ENCODE measurements around the gene DLGAP4.
"Not testable (repeated sequence)": the region's sequence is repeated elsewhere in the genome, so short reads cannot be mapped to it uniquely, and the experiment has no call there.

DLGAP4 gene

GRCh38 chr20:36355469-36356171 lies 49.5 kb downstream of the DLGAP4 start:
- no peak for DNase-seq (ENCODE audit: low spot score)

GRCh38 chr20:36359668-36360406 lies 53.7 kb downstream of the DLGAP4 start:
- DNase-seq (ENCODE audit: low spot score): no peak

DNA sequence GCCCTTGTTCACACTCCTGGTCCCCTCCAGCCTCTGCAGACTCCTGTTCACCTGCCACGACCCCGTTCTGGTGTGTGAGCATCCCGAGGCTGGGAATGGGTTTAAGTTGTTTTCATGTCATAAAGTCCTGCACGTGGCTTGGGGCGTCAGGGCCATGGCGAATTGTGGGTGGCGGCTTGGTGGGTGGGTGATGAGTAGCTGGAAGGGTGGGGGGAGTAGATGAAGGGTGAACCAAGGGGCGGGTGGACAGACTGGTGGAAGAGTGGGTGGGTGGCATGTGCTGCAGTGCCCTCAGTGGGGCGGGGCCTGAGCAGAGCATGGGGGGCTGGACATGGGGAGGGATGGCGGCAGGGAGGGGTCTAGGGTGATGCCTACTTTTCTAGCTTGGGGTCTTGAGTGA lies 54.3 kb downstream of the DLGAP4 start:
- no peak for DNase-seq (ENCODE audit: low spot score)

DNA sequence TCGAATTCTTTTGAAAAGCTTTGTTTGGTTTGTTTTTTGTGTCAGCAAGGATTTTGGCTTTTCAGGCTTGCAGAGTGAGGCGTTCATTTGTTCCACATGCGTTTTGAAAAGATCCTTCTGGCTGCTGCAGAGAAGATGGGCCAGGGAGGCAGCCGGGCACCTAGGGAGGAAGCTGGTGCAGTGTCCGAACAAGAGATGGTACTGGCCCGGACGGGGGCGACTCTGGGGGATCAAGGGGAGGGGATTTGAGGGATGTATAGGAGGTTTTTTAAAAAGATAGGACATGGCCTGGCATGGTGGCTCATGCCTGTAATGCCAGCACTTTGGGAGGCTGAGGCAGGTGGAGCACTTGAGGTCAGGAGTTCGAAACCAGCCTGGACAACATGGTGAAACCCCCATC lies 55.3 kb downstream of the DLGAP4 start:
- DNase-seq (ENCODE audit: low spot score): no peak

GRCh38 chr20:36362261-36362660 lies 56.1 kb downstream of the DLGAP4 start:
- DNase-seq (ENCODE audit: low spot score): no peak

DNA sequence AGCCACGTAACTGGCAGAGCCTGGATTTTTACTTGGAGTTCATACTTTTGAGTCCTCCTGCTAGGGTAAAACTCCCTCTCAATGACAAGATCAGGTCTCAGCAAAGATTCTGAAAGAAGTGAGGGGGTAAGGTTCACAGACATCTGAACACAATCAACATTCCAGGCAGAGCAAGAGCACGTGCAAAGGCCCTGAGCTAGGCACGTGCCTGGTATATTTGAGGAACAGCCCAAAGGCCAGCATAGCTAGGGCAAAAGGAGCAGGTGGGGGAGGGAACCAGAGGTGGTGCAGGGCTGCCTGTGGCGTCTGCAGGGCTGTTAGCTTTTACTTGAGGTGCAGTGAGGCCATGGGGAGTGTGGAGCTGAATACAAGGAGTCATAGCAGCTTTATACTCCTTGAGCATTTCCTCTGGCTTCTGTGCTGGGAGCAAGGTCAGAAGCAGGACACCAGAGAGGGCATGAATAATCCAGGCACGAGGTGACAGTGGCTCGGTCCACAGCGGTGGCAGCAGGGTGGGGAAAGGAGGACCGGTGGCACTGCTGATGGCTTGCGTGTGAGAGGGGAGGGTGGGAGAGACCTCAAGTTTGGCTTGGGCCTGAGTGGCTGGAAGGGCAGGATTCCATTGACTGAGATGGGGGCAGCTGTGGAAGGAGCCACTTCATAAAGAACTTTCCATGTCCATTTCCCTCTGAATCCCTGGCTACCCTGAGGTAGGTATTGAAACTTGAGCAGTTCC lies 57.0 kb downstream of the DLGAP4 start:
- DNase-seq (ENCODE audit: low spot score): no peak

- no peak for DNase-seq (ENCODE audit: low spot score)
These were observed 58.4 kb downstream of the DLGAP4 start for GRCh38 chr20:36364506-36364905.

DNA sequence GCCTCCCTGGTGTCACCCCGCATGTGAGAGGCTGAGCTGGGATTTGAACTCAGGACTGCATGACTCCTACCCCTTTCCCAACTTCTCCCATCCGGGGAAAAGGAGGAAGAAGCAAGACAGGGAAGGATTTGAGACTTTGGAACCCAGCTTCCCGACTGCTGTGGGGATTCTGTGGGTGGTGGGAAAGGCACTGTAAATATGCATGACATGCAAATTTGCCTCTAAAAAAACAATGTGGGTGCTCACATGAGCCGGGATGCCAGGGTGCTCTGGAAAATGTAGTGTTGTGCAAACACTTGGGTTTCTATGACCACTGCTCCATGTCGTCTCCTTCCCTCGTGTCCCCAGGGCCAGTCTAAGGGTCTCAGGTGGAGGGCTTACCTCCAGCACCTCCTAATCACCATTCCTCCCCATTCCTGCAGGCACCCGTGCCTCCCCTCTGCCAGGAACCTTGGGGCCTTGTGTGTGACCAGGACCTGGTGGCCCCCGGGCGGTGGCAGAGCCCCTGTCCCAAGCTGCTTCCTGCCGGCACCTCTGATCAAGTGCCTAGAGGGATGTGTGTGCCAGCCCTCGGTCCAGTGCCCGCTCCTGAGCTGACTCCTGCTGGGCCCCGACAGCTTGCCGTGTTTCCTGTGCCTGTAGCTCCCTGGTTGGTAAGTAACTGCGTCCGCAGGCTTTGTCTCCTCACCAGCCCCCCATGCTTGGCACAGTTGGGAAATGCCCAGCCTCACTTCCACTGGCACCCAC lies 60.7 kb downstream of the DLGAP4 start:
- DNase-seq (ENCODE audit: low spot score): no peak

DNA sequence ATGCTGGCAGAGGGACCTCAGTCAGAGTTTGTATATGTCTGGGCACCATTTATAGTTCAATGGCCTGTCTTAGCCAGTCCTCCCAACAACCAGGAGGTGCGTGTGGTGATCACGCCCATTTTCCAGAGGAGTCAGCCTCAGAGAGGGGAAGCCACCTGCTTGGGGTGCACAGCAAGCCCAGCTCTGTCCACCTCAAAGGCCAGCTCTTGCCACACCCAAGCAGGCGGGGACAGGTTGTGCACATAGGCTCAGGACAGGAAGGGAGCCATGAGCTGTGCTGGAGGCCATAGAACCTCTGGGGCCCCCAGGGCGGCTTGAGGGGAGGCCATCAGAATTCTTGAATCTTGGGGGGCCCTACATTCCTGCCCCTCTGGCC lies 61.2 kb downstream of the DLGAP4 start:
- DNase-seq (ENCODE audit: low spot score): no peak

DNA sequence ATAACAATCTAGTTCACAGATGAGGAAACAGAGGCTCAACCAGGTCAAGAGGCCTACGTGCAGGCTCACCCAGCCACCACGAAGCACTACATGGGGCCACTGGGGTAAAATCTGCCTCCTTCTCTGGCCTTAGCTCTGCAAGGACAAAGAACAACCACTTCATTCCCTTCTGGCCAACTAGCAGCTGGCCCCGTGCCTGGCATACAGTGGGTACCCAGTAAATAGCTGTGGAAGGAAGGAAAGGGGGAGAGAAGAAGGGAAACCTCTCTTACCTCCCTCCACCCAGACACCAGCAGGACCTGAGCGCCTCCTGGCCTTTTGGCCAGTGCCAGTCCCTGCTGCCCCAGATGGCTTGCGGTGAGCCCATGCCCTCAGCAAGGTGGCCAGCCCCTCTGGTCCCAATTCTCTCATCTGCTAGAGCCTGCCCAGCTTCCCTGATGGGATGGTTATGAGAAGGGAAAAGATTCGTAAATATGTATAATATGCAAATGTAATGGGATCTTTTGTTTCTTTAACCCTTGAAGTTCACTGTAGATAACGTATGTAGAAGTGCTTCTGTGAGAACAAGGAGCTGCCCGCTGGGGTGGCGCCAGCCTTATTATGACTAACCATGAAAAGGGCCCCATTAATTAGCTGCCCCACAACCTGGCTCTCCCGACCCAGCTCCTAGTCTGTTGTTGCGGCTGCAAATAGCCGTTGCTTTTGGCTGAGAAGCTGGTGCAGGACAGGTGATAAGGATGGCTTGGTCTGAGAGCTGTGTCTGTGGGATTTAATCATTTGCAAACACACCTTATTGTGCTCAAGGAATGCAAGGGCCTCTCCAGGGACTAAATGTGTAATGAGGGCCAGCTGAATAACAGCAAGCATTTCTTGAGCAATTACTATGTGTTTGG lies 62.0 kb downstream of the DLGAP4 start:
- no peak for DNase-seq (ENCODE audit: low spot score)

GRCh38 chr20:36368869-36369268 lies 62.7 kb downstream of the DLGAP4 start:
- DNase-seq (ENCODE audit: low spot score): no peak

DNA sequence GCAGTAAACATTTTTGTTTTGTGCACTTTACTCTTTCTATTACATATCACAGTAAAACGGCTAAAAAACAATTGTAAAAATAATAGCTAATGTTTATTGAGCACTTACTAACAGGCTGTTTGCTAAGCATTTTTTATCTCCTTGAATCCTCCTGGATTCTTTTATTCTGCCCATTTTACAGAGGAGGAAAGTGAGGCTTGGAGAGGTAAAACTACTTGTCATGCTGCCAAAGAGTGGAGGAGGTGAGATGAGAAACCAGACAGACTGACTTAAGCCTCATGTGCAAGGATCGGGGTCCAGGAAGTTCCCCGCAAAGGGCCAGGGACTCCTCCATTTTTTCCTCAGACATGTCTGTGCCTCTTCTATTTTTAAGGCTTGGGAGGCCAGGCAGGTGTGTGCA lies 63.6 kb downstream of the DLGAP4 start:
- DNase-seq (ENCODE audit: low spot score): no peak

DNA sequence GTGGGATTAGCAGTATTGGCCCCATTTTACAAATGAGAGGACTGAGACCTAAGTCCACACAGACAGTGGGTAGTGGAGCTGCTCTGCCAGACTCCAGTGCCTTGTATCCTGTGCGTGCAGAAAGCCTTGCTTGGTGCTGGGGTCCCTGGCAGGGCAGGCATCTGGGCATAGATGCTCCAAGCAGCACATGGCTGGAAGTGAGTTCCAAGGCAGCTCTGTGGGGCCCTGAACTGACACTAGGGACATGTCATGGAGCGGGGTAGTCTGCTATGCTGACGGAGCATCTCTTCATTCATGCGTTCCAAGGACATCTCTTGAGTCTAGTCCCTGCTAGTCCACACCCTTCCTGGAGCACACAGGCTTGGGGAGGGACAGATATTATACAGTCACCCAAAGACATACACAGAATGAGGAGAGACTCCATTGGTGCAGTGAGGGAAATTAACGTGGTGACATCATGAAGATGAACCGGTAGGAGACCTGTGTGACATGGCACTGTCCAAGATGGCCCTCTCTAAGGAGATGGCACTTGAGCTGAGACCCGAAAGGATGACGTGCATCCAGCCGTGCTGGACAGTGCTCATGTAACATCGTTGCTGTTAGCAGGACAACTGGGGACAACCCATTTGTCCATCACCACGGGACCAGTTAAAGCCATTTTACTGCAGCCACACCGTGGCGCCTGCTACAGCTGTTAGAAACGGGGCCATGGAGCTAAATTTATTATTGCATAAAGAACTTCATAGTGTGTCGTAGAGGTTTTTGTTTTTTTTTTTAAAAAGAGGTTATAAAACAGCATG lies 65.1 kb downstream of the DLGAP4 start:
- DNase-seq (ENCODE audit: low spot score): no peak

DNA sequence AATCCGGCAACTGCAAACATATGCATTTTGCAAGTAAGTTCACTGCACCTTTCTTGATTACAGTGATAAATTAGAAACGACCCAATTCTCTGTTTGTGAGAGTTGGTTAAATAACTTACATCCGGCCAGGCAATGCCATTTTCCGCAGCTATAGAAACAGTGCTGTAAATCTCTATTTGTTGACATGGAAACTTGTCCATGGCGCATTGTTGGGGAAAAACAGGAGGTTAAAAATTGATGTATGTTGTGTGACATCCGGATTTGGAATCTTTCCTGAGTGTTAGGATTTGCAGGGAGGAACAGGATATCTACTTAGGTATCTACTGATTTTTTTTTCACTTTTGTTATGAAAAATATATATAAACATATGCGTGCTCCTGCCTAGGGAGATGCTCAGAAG lies 66.5 kb downstream of the DLGAP4 start:
- DNase-seq (ENCODE audit: low spot score): no peak

DNA sequence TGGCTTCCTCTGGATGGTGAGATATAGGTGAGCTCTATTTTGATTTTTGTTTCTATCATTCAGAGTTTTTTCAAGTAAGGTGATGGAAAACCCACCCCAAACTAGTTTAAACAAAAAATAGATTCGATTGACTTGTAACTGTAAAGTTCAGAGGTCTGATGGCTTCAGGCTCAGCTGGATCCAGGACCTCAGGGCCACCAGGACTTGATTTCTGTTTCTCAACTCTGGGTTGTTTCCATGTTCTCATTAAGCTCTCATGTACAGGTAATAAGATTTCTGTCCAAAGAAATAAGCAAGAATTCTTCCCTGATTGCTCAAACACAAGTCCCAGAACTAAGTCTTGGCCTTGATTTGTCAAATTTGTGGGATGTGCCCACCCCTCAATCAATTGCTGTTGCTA lies 67.0 kb downstream of the DLGAP4 start:
- no peak for DNase-seq (ENCODE audit: low spot score)

DNA sequence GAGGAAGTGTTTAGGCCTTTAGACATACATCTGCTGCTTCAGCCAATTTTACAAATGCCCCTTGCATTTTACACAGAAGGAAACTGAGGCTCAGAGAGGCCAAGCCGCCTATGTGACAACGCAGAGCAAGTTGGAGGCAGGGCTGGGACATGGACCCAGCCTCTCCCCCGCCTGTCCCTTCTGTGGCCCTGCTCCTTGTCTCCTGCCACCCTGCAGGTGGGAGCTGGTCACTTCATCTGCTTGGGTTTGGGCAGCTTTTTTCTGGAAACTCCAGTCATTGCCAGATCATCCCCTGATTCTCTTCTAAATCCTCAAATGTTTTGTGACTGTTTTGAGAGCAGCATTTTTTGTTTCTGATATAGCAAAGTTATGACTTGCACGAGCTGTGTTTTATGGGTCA lies 68.9 kb downstream of the DLGAP4 start:
- DNase-seq (ENCODE audit: low spot score): no peak

DNA sequence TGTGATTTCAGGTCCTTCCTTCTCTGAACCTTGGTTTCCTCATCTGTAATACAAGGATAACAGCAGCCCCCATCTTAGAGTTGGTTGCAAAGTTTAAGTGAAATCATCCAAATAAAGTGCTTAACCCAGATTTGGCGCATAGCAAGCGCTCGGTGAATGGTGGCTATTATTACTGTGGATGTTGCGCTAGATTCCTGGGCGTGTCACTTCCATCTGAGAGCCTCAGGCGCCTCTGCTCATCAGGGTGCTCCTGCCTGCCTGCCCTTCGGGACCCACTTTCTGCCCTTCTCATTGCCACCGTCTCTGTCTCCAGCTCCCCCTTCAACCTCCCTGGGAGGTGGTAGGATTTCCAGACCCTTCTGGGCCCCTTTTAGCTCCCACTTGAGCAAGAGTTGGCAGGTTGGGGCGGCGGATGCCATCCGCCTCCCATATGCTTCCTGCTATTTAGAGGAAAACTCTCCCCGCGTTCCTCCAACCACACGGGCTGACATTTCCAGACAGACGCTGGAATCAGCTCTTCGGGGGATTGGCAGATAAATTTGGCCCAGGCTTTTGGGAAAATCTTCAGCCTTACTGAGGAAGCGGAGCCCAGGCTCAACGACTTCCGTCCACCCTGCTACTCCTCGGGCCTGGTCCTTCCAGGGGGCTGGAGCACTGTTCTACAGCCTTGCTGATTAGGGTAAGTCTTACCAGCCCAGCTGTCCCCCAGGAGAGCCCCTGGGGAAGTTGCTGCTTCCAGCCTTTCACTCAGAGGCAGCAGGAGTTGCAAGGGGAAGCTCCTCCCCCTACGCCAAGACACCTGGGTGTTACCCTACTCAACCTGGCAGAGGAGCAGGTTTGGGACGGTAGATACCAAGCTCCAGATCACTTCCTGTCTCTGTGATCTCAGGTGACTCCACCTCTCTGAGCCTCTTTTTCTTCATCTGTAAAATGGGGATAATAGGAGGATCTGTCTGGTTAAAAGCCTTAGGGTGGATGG lies 71.5 kb downstream of the DLGAP4 start:
- no peak for DNase-seq (ENCODE audit: low spot score)

GRCh38 chr20:36378686-36379085 lies 72.5 kb downstream of the DLGAP4 start:
- DNase-seq (ENCODE audit: low spot score): no peak

DNA sequence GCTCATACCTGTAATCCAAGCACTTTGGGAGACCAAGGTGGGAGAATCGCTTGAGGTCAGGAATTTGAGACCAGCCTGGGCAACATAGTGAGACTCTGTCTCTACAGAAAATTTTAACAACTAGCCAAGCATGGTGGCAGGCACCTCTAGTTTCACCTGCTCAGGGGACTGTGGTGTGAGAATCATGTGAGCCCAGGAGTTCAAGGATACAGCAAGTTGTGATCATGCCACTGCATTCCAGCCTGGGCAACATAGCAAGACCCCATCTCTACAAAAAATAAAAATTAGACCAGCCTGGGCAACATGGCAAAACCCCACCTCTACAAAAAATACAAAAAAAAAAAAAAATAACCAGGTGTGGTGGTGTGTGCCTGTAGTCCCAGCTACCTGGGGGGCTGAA lies 73.8 kb downstream of the DLGAP4 start:
- DNase-seq (ENCODE audit: low spot score): not testable (repeated sequence)

All from CD4-positive, alpha-beta T cell treated with Interleukin-15 for 4 hours (primary cell).